Naive thymus-derived CD8-positive, alpha-beta T cell (primary cell): ENCODE results near the gene RP2. TPM values are rescaled to one million over a fixed set of nuclear protein-coding genes. Genes with fewer than 3 reads are reported as not detected.
A peak's percentile ranks its signal among the peaks of the same experiment; 100 is the strongest.

ENCODE experiments used
- ATAC-seq, 2 donors: fragments of 150-1000 bp; cut with Tn5 transposase in 1 of 2; sonication (Bioruptor Pico), chemical (Tn5 transposase) in 1 of 2; 1 replicate in 1 of 2; 2 replicates in 1 of 2; pipeline ENCODE4 v1.10.0; 2021; ENCODE audit warnings: mild to moderate bottlenecking in 2 of 2, moderate library complexity in 2 of 2
- POLR2A ChIA-PET: fragments of 350-600 bp; sonication (Branson Sonifier 250); formaldehyde crosslinking; loops from one replicate; lab custom pipeline; 2021; ENCODE audit warnings: antibody characterized with exemption; lab: Charles Lee
- DNase-seq, 10 donors: peaks; one replicate each; pipeline versions ENCODE4 v3.0.0 to v3.0.0-alpha.2; 2020 to 2022
- H3K27ac Mint-ChIP-seq, 10 donors: one replicate each; pipeline ENCODE4 v1.8.0; 2020 to 2022; ENCODE audit warnings: mild to moderate bottlenecking in 10 of 10, mixed read lengths in 10 of 10, moderate library complexity in 4 of 10, inconsistent platforms in 1 of 10
- H3K27me3 Mint-ChIP-seq, 5 donors: one replicate each; pipeline ENCODE4 v1.8.0; 2021 to 2022; ENCODE audit warnings: mixed read lengths in 5 of 5
- H3K36me3 Mint-ChIP-seq, 3 donors: one replicate each; pipeline ENCODE4 v1.8.0; 2020 to 2022; ENCODE audit warnings: mixed read lengths in 3 of 3, mild to moderate bottlenecking in 2 of 3, inconsistent platforms in 1 of 3
- H3K4me1 Mint-ChIP-seq, 4 donors: one replicate each; pipeline ENCODE4 v1.8.0; 2021 to 2022; ENCODE audit warnings: mixed read lengths in 4 of 4
- H3K4me3 Mint-ChIP-seq, 10 donors: one replicate each; pipeline ENCODE4 v1.8.0; 2020 to 2022; ENCODE audit warnings: mild to moderate bottlenecking in 10 of 10, mixed read lengths in 10 of 10, moderate library complexity in 6 of 10, inconsistent platforms in 1 of 10
- H3K9me3 Mint-ChIP-seq, 9 donors: one replicate each; pipeline ENCODE4 v1.8.0; 2020 to 2022; ENCODE audit warnings: mixed read lengths in 9 of 9, mild to moderate bottlenecking in 3 of 9, inconsistent platforms in 1 of 9, moderate library complexity in 1 of 9
- polyA plus RNA-seq, 3 donors: library from polyadenylated mRNA; unstranded; fragments of 300-500 nt; fragmentation: Illumina TruSeq; gene quantifications; one replicate each; pipeline ENCODE4 v1.2.3, GENCODE V29; 2021
- total RNA-seq, 8 experiments: library from RNA in 2 of 8; stranded (reverse) in 2 of 8; gene quantifications; one replicate each; pipeline ENCODE4 v1.2.3 and lab custom pipeline; 2021 to 2026

The RP2 gene
- total and polyA plus RNA-seq, 5 experiments from 2014 or later = 3.7 to 7.5 (median 4.1) TPM

- DNase-seq (no peak), ATAC-seq (no peak)
- Mint-ChIP-seq H3K4me3 (no peak overlapping the region), H3K4me1 (no peaks in the 10 kb centered on the region), H3K9me3 (peaks cover 0 to 19% (median 12%) of the 10 kb centered on the region in 9 donors), H3K27me3 (no peaks in the 10 kb centered on the region), H3K36me3 (peaks cover 0 to 12% (median 3%) of the 10 kb centered on the region in 3 donors), H3K27ac (no peak overlapping the region)
- POLR2A ChIA-PET = no interaction called here
These were observed 17.7 kb upstream of the RP2 start for GRCh38 chrX:46819136-46819535.

DNA sequence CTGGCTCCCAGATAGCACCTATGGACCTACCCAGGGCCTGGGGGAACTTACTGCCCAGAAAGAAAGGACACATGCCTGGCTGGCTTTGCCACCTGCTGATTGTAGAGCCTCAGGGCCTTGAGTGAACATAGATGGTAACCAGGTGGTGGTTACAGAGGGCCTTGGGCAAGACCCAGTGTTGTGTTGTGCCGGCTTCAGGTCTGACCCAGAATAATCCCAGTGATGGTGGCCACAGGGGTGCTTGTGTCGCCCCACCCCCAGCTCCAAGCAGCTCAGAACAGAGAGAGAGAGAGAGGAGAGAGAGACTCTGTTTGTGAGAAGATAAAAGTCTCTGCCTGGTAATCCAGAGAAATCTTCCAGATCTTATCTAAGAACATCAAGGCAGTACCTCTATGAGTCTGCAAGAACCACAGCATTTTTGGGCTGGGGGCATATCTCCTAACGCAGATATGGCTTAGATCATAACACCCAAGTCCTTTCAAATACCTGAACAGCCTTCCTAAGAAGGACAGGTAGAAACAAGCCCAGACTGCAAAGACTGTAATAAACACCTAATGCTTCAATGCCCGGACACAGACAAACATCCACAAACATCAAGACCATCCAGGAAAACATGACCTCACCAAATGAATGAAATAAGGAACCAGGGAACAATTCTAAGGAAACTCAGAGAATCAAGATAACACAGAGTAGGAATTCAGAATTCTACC is 16.3 kb upstream of the RP2 start:
- Mint-ChIP-seq H3K4me3 (no peak overlapping the region), H3K27ac (peak overlapping the region in 1 of 10 donors; percentile 71), H3K27me3 (no peaks in the 10 kb centered on the region), H3K9me3 (peaks cover 0 to 19% (median 12%) of the 10 kb centered on the region in 9 donors), H3K4me1 (no peaks in the 10 kb centered on the region), H3K36me3 (peaks cover 0 to 12% (median 3%) of the 10 kb centered on the region in 3 donors)
- no peak for ATAC-seq
- DNase-seq = no peak
- POLR2A ChIA-PET = no interaction called here

DNA sequence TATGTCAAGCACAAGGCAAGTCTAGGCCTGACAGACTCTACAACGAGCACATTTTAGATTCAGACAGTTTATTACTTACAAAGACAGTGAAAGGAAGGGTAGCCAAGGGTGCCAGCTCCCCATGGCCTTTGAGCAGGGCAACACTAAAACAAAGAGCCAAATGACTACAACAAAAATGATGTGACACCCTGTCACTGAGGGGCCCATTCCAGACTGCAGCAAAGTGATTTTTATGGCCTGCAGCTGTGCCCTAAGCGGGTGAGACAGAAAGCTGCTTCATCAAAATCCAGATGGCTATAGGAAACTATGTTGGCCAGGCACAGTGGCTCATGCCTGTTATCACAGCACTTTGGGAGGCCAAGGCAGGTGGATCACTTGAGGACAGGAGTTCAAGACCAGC is 13.4 kb upstream of the RP2 start:
- Mint-ChIP-seq H3K4me1 (no peaks in the 10 kb centered on the region), H3K36me3 (peaks cover 0 to 12% (median 3%) of the 10 kb centered on the region in 3 donors), H3K27ac (no peak overlapping the region), H3K9me3 (peaks cover 0 to 19% (median 12%) of the 10 kb centered on the region in 9 donors), H3K4me3 (no peak overlapping the region), H3K27me3 (no peaks in the 10 kb centered on the region)
- no peak for DNase-seq
- POLR2A ChIA-PET = no interaction called here
- ATAC-seq = no peak

GRCh38 chrX:46831765-46832327 is 5.0 kb upstream of the RP2 start:
- Mint-ChIP-seq H3K9me3 (no peaks in the 10 kb centered on the region), H3K4me3 (no peak overlapping the region), H3K27ac (no peak overlapping the region), H3K36me3 (no peaks in the 10 kb centered on the region), H3K4me1 (peaks cover 0 to 7% (median 5%) of the 10 kb centered on the region in 4 donors), H3K27me3 (peaks cover 0 to 7% (median 0%) of the 10 kb centered on the region in 5 donors)
- ATAC-seq (no peak), DNase-seq (no peak)
- POLR2A ChIA-PET = no interaction called here

DNA sequence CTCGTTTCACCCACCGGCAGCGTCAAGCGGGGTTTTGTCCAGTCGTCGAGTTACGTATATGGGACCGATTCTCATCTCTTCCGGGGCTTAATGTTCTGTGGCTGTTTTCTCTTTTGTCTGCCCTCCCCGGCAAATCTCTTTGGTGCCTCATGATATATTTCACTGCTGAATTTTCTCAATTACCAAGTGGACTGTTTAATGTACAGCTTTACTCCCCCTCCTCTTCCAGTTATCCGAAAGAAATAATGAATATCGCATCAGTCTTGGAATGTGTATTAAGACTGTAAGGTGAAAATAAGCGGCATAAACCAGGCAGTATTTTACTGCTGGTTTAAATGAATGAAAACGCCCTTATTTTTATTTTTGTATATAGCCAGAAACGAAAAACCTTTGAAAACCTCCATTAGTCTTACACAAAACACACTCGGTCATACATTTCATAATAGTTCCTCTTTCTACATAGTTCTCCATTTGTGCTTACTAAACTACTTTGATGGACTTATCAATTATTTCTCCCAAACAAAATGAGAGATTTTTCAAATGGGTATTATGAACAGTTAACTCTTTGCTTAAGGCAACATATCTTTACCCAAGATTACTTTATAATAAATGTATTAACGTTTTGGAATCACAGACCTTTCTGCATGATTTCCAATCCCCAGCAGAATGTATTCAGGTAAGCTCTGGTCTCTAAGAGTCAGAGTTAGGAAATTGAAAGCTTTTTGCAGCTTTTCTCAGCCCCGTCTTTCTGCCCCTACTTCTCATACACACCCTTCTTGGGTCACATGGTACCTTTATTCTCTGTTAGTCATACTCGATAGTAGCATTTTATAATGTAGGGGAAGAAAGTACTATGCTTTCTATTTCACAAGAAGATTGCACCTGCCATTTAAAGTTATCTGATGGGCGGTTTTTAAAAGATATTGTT is 979 bp downstream of the RP2 start:
- H3K27me3 Mint-ChIP-seq = no peaks in the 10 kb centered on the region
- H3K36me3 Mint-ChIP-seq = no peaks in the 10 kb centered on the region
- H3K4me1 Mint-ChIP-seq = peaks cover 5 to 37% (median 12%) of the 10 kb centered on the region in 4 donors
- peak overlapping the region; percentile 81 to 97 (median 96) for H3K27ac Mint-ChIP-seq
- no peaks in the 10 kb centered on the region for H3K9me3 Mint-ChIP-seq
- ATAC-seq (no peak), DNase-seq (peak in 6 of 10 donors; percentile 7 to 59 (median 14))
- POLR2A ChIA-PET = interaction anchor here (1.0 kb wide), 1 partner anchor 42 kb away, joined by 3 read pairs; no protein-coding TSS in a partner anchor
- H3K4me3 Mint-ChIP-seq = peak overlapping the region; percentile 90 to 99 (median 95)

- H3K36me3 Mint-ChIP-seq = no peaks in the 10 kb centered on the region
- POLR2A ChIA-PET = no interaction called here
- H3K4me1 Mint-ChIP-seq = peaks cover 5 to 35% (median 12%) of the 10 kb centered on the region in 4 donors
- ATAC-seq (no peak), DNase-seq (no peak)
- peak overlapping the region in 9 of 10 donors; percentile 90 to 99 (median 95) for H3K4me3 Mint-ChIP-seq
- H3K27me3 Mint-ChIP-seq = no peaks in the 10 kb centered on the region
- H3K9me3 Mint-ChIP-seq = no peaks in the 10 kb centered on the region
- H3K27ac Mint-ChIP-seq = peak overlapping the region in 5 of 10 donors; percentile 30 to 95 (median 81)
These were observed 1.6 kb downstream of the RP2 start for GRCh38 chrX:46838486-46838870.

DNA sequence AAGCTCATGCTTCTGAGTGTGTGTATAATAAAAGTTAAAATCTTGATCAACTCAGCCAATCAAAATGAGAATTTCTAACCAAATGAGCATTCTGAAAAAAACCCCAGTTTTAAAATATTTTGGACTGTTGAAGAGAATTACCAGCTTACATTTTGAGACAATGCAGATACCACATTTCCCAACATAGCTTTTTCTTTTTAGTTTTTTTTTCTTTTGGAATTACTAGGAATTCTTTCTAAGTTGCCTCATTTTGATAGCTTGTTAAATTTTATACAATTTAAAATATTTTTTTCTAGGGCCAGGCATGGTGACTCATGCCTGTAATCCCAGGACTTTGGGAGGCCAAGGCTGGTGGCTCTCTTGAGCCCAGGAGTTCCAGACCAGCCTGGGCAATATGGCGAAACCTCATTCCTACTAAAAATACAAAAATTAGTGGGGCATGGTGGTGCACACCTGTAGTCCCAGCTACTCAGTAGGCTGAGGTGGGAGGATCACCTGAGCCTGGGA is 2.2 kb downstream of the RP2 start:
- peak overlapping the region in 4 of 10 donors; percentile 27 to 95 (median 94) for H3K4me3 Mint-ChIP-seq
- peak overlapping the region in 2 of 10 donors; percentile 81 to 88 for H3K27ac Mint-ChIP-seq
- POLR2A ChIA-PET = no interaction called here
- H3K36me3 Mint-ChIP-seq = no peaks in the 10 kb centered on the region
- no peak for ATAC-seq
- no peaks in the 10 kb centered on the region for H3K27me3 Mint-ChIP-seq
- H3K9me3 Mint-ChIP-seq = no peaks in the 10 kb centered on the region
- H3K4me1 Mint-ChIP-seq = peaks cover 5 to 35% (median 12%) of the 10 kb centered on the region in 4 donors
- no peak for DNase-seq

DNA sequence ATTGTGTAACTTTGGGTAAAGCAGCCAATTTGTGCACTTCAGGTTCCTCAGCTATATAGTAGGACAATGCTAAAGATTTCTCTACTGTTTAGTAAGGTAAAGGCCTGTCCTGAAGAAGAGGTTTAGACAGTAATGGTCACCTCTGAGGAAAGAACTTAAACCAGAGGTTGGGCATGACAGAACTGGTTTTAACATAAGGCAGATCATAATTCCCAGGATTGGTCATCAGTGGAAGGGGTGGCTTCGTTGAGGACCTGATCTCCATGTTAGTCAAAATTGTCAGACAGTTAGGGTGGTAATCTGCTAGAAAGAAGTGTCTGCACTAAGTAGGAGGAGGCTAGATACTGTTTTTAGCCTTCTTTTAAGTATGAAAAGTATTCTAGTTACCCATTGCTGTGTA is 4.1 kb downstream of the RP2 start:
- no peaks in the 10 kb centered on the region for H3K9me3 Mint-ChIP-seq
- DNase-seq (no peak), ATAC-seq (no peak)
- H3K4me3 Mint-ChIP-seq = no peak overlapping the region
- H3K27me3 Mint-ChIP-seq = no peaks in the 10 kb centered on the region
- POLR2A ChIA-PET = no interaction called here
- H3K36me3 Mint-ChIP-seq = no peaks in the 10 kb centered on the region
- peaks cover 5 to 39% (median 14%) of the 10 kb centered on the region in 4 donors for H3K4me1 Mint-ChIP-seq
- no peak overlapping the region for H3K27ac Mint-ChIP-seq

DNA sequence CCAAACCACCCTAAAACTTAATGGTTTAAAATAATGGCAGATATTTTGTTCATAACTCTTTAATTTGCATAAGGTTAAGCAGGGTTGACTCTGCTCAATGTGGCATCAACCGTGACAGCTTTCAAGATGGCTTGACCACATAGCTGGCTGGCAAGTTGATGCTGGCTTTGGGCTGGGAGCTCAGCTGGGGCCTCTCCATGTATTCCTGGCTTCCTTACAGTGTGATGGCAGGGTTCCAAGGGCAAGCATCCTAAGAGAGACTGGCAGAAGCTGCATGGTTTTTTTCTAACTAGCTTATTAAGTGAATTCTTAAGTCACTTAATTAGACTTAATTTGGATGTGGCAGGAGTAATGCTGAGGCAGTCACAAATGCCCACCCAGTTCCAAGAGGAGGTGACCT is 4.5 kb downstream of the RP2 start:
- Mint-ChIP-seq H3K36me3 (no peaks in the 10 kb centered on the region), H3K27ac (no peak overlapping the region), H3K4me3 (peak overlapping the region in 1 of 10 donors; percentile 4), H3K4me1 (peaks cover 1 to 37% (median 12%) of the 10 kb centered on the region in 4 donors), H3K27me3 (no peaks in the 10 kb centered on the region), H3K9me3 (no peaks in the 10 kb centered on the region)
- ATAC-seq (no peak), DNase-seq (no peak)
- POLR2A ChIA-PET = no interaction called here

DNA sequence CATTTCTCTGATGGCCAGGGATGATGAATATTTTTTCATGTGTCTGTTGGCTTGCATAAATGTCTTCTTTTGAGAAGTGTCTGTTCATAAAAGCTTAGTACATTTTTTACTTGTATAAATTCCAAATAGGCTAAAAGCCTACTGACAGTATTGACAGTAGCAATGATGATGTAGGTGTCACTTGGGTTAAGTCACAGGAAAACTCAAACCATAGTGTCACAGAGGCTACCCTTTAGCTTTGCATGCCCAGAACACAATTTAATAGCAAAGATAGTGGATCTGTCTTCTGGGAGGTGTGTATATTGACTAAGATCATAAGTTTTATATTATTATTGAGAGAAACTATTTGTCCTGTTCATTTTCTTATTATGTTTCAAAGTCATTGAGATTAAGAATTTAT is 8.1 kb downstream of the RP2 start:
- POLR2A ChIA-PET = no interaction called here
- no peak for ATAC-seq
- Mint-ChIP-seq H3K4me3 (no peak overlapping the region), H3K9me3 (no peaks in the 10 kb centered on the region), H3K36me3 (no peaks in the 10 kb centered on the region), H3K4me1 (peaks cover 2 to 36% (median 9%) of the 10 kb centered on the region in 4 donors), H3K27me3 (no peaks in the 10 kb centered on the region), H3K27ac (peak overlapping the region in 1 of 10 donors; percentile 43)
- DNase-seq = no peak

- H3K27ac Mint-ChIP-seq = peak overlapping the region in 1 of 10 donors; percentile 4
- no peak for DNase-seq
- POLR2A ChIA-PET = no interaction called here
- H3K9me3 Mint-ChIP-seq = no peaks in the 10 kb centered on the region
- no peak for ATAC-seq
- H3K36me3 Mint-ChIP-seq = peaks cover 0 to 22% (median 7%) of the 10 kb centered on the region in 3 donors
- H3K4me1 Mint-ChIP-seq = peaks cover 7 to 20% (median 9%) of the 10 kb centered on the region in 4 donors
- no peak overlapping the region for H3K4me3 Mint-ChIP-seq
- H3K27me3 Mint-ChIP-seq = no peaks in the 10 kb centered on the region
These were observed 13.1 kb downstream of the RP2 start for GRCh38 chrX:46849933-46850332.

DNA sequence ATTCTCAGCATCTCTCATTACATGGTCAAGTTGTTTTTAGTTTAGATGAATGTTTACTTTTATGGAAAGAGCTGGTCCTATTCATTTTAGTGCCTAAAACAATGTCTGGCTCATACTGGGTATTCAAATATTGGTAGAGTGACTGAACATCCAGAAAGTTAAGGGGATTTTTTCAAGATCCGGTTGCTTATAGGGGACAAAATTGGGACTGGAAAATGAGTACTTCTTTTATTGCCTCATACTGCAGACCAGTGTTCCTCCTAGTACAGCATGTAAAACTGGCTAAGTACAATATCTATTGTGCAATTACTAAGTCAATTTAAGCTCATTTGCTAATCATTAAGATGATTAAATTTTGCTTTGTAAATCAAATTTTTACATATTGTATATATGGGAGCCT is 13.9 kb downstream of the RP2 start:
- no peak overlapping the region for H3K27ac Mint-ChIP-seq
- no peak for DNase-seq
- H3K4me3 Mint-ChIP-seq = no peak overlapping the region
- H3K4me1 Mint-ChIP-seq = peaks cover 5 to 19% (median 9%) of the 10 kb centered on the region in 4 donors
- peaks cover 0 to 27% (median 7%) of the 10 kb centered on the region in 3 donors for H3K36me3 Mint-ChIP-seq
- POLR2A ChIA-PET = no interaction called here
- H3K27me3 Mint-ChIP-seq = no peaks in the 10 kb centered on the region
- H3K9me3 Mint-ChIP-seq = no peaks in the 10 kb centered on the region
- ATAC-seq = no peak
